Activated T-helper 2 cell treated with anti-CD3 and anti-CD28 coated beads, Interferon-gamma antibody, Interleukin-2, Interleukin-4, amounts not matched to agents 10 μg/mL and 5 μg/mL and 100 μg/mL, durations not matched to agents 14 hours and 24 hours and 36 hours (primary cell): Measurements from ENCODE around the gene CYTH2. TPM values are rescaled to one million over a fixed set of nuclear protein-coding genes. Genes with fewer than 3 reads are reported as not detected.
"Not testable (repeated sequence)": the region's sequence is repeated elsewhere in the genome, so short reads cannot be mapped to it uniquely, and the experiment has no call there.

ENCODE experiments used
- DNase-seq: peaks from one replicate; pipeline ENCODE4 v3.0.0; 2021; ENCODE audit warnings: low spot score
- H3K27ac Mint-ChIP-seq: one replicate; pipeline ENCODE4 v1.8.0; 2021; ENCODE audit warnings: mixed read lengths
- H3K27me3 Mint-ChIP-seq: one replicate; pipeline ENCODE4 v1.8.0; 2021; ENCODE audit warnings: low read depth, mixed read lengths
- H3K36me3 Mint-ChIP-seq: one replicate; pipeline ENCODE4 v1.8.0; 2021; ENCODE audit warnings: low read depth, mixed read lengths
- H3K4me1 Mint-ChIP-seq: one replicate; pipeline ENCODE4 v1.8.0; 2021; ENCODE audit warnings: low read depth, mixed read lengths
- H3K4me3 Mint-ChIP-seq: one replicate; pipeline ENCODE4 v1.8.0; 2021; ENCODE audit warnings: low read depth, mild to moderate bottlenecking, moderate library complexity, mixed read lengths
- H3K9me3 Mint-ChIP-seq: one replicate; pipeline ENCODE4 v1.8.0; 2021; ENCODE audit warnings: mixed read lengths
- intact Hi-C: fragments of 100-400 bp; cut with micrococcal nuclease; formaldehyde crosslinking; loops from one replicate; pipeline ENCODE4 v1.15.1; 2023
- total RNA-seq: library from RNA; stranded (reverse); gene quantifications from 2 replicates; pipeline ENCODE4 v1.2.3, GENCODE V29; 2022

Gene CYTH2
- total RNA-seq, 1 donor from 2014 or later, result 37.7 TPM

- Mint-ChIP-seq H3K36me3 (no peaks in the 10 kb centered on the region), H3K4me3 (no peak overlapping the region), H3K4me1 (peaks cover 11% of the 10 kb centered on the region), H3K9me3 (no peaks in the 10 kb centered on the region), H3K27me3 (no peaks in the 10 kb centered on the region), H3K27ac (no peak overlapping the region)
- intact Hi-C loops, result no loop called here
- DNase-seq, result no peak
Measured at GRCh38 chr19:48508729-48509411, 39.7 kb downstream of the CYTH2 start.

GRCh38 chr19:48509467-48510194 is 40.5 kb downstream of the CYTH2 start:
- Mint-ChIP-seq H3K4me1 (peaks cover 13% of the 10 kb centered on the region), H3K36me3 (no peaks in the 10 kb centered on the region), H3K4me3 (peak overlapping the region; percentile 3), H3K27ac (no peak overlapping the region), H3K9me3 (no peaks in the 10 kb centered on the region), H3K27me3 (no peaks in the 10 kb centered on the region)
- DNase-seq, result no peak
- intact Hi-C loops, result loop anchor here (2.0 to 5.0 kb wide), 3 partner anchors 65 to 187 kb away; partner anchors contain the start of genes GRWD1 and TMEM143

DNA sequence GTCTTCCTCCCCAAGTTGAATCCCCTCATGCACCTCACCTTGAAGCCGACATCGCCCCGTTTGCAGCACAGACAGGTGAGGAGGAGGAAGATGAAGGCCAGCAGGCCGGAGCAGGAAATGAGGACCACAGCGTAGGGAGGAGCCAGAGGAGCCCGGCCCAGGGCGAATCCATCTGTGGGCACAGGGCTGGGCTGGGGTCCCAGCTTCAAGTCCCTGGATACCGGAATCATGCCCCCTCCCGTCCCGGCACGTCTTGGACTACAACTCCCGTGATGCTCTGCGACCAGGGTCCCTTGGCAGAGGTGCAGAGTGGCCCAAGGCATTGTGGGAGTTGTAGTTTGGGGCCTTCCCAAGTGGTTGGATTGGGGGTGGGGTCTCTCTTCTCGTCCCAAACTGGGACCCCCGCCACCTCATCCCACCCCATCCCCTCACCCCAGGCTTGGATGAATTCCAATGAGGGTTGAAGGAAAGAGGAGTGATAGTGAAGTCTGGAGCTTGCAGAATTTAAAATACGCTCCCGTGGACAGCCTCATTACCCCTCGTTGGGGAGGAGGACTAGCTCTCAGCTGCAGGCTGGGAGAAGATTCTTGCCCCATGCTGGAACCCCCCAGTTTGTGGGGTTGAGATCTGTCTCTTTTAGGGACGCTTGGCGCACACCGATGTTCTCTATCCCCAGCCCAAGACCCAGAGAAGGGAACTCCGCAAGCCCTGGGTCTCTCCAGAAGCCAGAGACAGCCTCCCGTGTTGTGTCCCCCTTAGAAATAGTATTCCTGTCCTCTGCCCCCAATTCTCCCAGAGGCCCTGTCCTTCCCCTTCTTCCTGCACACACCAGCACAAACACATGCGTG is 41.5 kb downstream of the CYTH2 start:
- intact Hi-C loops, result loop anchor here (2.0 to 5.0 kb wide), 3 partner anchors 66 to 188 kb away; partner anchors contain the start of genes GRWD1 and TMEM143
- H3K27ac Mint-ChIP-seq, result no peak overlapping the region
- DNase-seq, result peak; percentile 66
- no peaks in the 10 kb centered on the region for H3K27me3 Mint-ChIP-seq
- H3K36me3 Mint-ChIP-seq, result no peaks in the 10 kb centered on the region
- peak overlapping the region; percentile 80 for H3K4me3 Mint-ChIP-seq
- H3K9me3 Mint-ChIP-seq, result no peaks in the 10 kb centered on the region
- peaks cover 13% of the 10 kb centered on the region for H3K4me1 Mint-ChIP-seq

- intact Hi-C loops, result loop anchor here (2.0 to 5.0 kb wide), 3 partner anchors 67 to 189 kb away; partner anchors contain the start of genes GRWD1 and TMEM143
- no peak for DNase-seq
- H3K36me3 Mint-ChIP-seq, result no peaks in the 10 kb centered on the region
- H3K4me1 Mint-ChIP-seq, result peaks cover 13% of the 10 kb centered on the region
- no peaks in the 10 kb centered on the region for H3K9me3 Mint-ChIP-seq
- H3K27ac Mint-ChIP-seq, result no peak overlapping the region
- H3K27me3 Mint-ChIP-seq, result no peaks in the 10 kb centered on the region
- no peak overlapping the region for H3K4me3 Mint-ChIP-seq
Measured at GRCh38 chr19:48511321-48511731, 42.2 kb downstream of the CYTH2 start.

DNA sequence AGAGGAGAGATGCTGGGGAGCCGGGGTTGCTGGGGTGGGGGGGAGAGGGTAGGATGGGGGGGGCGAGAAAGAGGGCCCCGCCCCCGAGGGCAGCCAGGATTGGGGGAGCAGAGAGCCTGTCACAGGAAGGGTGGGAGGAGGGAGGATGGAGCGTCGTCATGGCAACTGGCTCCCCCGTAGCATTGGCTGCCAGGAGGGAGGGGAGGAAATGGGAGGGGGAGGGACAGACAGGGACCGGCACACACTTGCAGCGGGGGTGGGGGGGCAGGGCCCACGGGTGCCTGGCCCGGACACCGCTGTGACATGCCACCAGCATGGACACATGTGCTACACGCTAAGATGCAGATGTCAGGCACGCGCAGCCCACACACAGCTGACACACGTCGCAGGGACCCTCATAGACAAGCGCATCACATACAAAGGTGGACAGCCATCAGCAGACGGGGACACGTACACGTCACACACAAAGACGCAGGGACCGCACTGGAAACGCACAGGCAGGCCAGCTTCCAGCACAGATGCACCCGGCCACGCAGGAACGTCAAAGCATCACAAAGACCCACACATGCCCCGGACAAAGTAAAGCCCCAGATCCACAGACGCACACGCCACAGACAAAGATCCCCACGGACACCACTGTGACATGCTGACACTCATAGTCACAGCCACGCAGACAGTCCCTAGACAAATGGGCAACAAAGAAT is 42.8 kb downstream of the CYTH2 start, which contains the start of gene LMTK3:
Gene LMTK3, minus strand, starts transcription at position 36 of the 704 bp plus-strand sequence. CDS start 259 bp downstream, outside the sequence.
- H3K4me3 Mint-ChIP-seq, result peak within 1 kb of the TSS; percentile 80
- H3K4me1 Mint-ChIP-seq, result peaks cover 13% of the 10 kb centered on the region
- H3K27me3 Mint-ChIP-seq, result no peaks in the 10 kb centered on the region
- intact Hi-C loops, result loop anchor here (2.0 to 5.0 kb wide), 3 partner anchors 67 to 190 kb away; partner anchors contain the start of genes GRWD1 and TMEM143
- H3K36me3 Mint-ChIP-seq, result no peaks in the 10 kb centered on the region
- DNase-seq, result peak; percentile 71
- no peaks in the 10 kb centered on the region for H3K9me3 Mint-ChIP-seq
- H3K27ac Mint-ChIP-seq, result no peak within 1 kb of the TSS

- intact Hi-C loops, result loop anchor here (5.0 kb wide), 1 partner anchor 190 kb away; a partner anchor contains a TSS
- no peaks in the 10 kb centered on the region for H3K9me3 Mint-ChIP-seq
- H3K4me1 Mint-ChIP-seq, result peaks cover 13% of the 10 kb centered on the region
- H3K27ac Mint-ChIP-seq, result no peak overlapping the region
- no peaks in the 10 kb centered on the region for H3K27me3 Mint-ChIP-seq
- no peaks in the 10 kb centered on the region for H3K36me3 Mint-ChIP-seq
- no peak overlapping the region for H3K4me3 Mint-ChIP-seq
- no peak for DNase-seq
Measured at GRCh38 chr19:48512504-48513288, 43.5 kb downstream of the CYTH2 start.

- intact Hi-C loops, result loop anchor here (5.0 kb wide), 1 partner anchor 191 kb away; a partner anchor contains a TSS
- Mint-ChIP-seq H3K4me3 (no peak overlapping the region), H3K36me3 (no peaks in the 10 kb centered on the region), H3K27me3 (no peaks in the 10 kb centered on the region), H3K9me3 (no peaks in the 10 kb centered on the region), H3K27ac (peak overlapping the region; percentile 39), H3K4me1 (peaks cover 13% of the 10 kb centered on the region)
- peak; percentile 66 for DNase-seq
Measured at GRCh38 chr19:48513289-48514122, 44.3 kb downstream of the CYTH2 start.

DNA sequence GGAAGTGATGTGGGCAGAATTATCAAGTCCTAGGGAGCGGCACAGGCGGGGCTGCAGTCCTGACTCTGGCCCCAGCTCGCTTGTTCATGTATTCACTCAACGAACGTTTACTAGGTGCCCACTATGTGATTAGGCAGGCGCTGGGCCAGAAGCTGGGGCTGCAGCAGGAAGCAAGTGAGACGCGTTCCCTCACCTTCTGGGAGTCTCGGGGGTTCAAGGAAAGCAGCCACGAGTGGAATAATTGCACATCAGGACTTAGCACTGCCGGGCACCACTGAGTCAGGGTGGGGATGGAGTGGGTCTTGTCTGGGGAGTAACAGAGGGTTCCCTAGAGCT is 44.9 kb downstream of the CYTH2 start:
- peaks cover 13% of the 10 kb centered on the region for H3K4me1 Mint-ChIP-seq
- no peak overlapping the region for H3K27ac Mint-ChIP-seq
- no peak for DNase-seq
- no peaks in the 10 kb centered on the region for H3K27me3 Mint-ChIP-seq
- H3K9me3 Mint-ChIP-seq, result no peaks in the 10 kb centered on the region
- intact Hi-C loops, result loop anchor here (5.0 kb wide), 1 partner anchor 192 kb away; a partner anchor contains a TSS
- H3K4me3 Mint-ChIP-seq, result no peak overlapping the region
- H3K36me3 Mint-ChIP-seq, result no peaks in the 10 kb centered on the region

- no peaks in the 10 kb centered on the region for H3K9me3 Mint-ChIP-seq
- intact Hi-C loops, result no loop called here
- no peak for DNase-seq
- H3K27ac Mint-ChIP-seq, result no peak overlapping the region
- H3K4me3 Mint-ChIP-seq, result no peak overlapping the region
- no peaks in the 10 kb centered on the region for H3K36me3 Mint-ChIP-seq
- no peaks in the 10 kb centered on the region for H3K27me3 Mint-ChIP-seq
- peaks cover 3% of the 10 kb centered on the region for H3K4me1 Mint-ChIP-seq
Measured at GRCh38 chr19:48516536-48516935, 47.4 kb downstream of the CYTH2 start.

- Mint-ChIP-seq H3K36me3 (no peaks in the 10 kb centered on the region), H3K4me3 (no peak overlapping the region), H3K9me3 (no peaks in the 10 kb centered on the region), H3K27ac (no peak overlapping the region), H3K4me1 (peaks cover 3% of the 10 kb centered on the region), H3K27me3 (no peaks in the 10 kb centered on the region)
- intact Hi-C loops, result no loop called here
- DNase-seq, result no peak
Measured at GRCh38 chr19:48518207-48518606, 49.0 kb downstream of the CYTH2 start.

DNA sequence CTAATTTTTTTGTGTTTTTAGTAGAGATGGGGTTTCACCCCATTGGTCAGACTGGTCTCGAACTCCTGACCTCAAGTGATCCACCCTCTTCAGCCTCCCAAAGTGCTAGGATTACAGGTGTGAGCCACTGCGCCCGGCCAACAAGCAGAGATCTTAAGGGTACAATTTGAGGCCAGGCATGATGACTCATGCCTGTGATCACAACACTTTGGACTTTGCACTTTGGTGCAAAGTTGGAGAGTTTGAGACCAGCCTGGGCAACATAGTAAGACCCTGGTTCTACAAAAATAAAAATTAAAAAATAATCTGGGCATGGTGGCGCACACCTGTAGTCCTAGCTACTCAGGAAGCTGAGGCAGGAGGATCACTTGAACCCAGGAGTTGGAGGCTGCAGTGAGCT is 50.3 kb downstream of the CYTH2 start:
- H3K4me1 Mint-ChIP-seq, H3K4me3 Mint-ChIP-seq, H3K27ac Mint-ChIP-seq, DNase-seq, H3K36me3 Mint-ChIP-seq, H3K27me3 Mint-ChIP-seq, H3K9me3 Mint-ChIP-seq, intact Hi-C loops: not testable (repeated sequence)
